ENCODE measurements around the gene RNASE1.
A peak's percentile ranks its signal among the peaks of the same experiment; 100 is the strongest.

Gene RNASE1

DNA sequence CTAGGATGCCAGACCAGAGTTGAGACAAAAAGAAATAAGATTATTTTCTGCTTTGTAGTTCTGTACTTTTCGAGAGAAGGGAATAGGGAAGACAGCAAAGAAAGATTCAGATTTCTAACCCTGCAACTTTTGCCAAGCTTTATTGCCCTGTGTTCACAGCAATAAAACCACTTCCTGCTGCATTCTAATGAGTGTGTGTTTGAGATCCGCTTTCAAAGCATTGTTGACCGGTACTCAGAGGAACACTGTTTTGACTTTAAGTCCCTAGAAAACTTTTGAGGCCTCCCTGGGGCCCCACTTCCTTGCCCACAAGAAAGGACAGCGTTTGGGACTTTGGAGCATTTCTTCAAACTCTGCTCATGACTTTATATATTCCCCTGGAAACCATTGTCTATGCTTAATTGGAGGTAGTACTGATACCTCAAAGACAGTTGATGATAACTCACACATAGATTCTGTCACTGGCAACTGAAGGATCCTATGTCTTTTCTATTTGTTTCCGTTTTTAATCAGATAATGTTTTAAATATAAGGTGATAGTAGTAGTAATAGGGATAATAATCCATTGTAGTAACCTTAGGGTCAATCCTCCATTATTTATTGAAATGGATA, 20.3 kb downstream of the RNASE1 start:
- peaks cover 3% of the 10 kb centered on the region for H3K4me1 ChIP-seq (ENCODE audit: control insufficient read depth, insufficient read depth, low read length)
- ChIA-PET CTCF (interaction anchor here (1.2 to 1.4 kb wide), 2 partner anchors 11 to 73 kb away, joined by 3 to 4 read pairs; no protein-coding TSS in a partner anchor), POLR2A (no interaction called here)
- H3K4me3 ChIP-seq (ENCODE audit: low read depth, low read length) = no peak overlapping the region
- no peak overlapping the region for H3K27ac ChIP-seq (ENCODE audit: extremely low read depth, low read depth, low read length)
- H3K9me3 ChIP-seq (ENCODE audit: control insufficient read depth, insufficient read depth, low read depth, low read length) = no peaks in the 10 kb centered on the region
- no peaks in the 10 kb centered on the region for H3K36me3 ChIP-seq (ENCODE audit: control insufficient read depth in 2 of 2, insufficient read depth in 1 of 2, low read length in 2 of 2)
- TF ChIP-seq ZNF214 (tag by site-specific recombination; IDR thresholded peaks at IDR 0.05; ENCODE audit: borderline replicate concordance) = no peak
- no peak for TF ChIP-seq ZBTB7A (tag by site-specific recombination; IDR thresholded peaks at IDR 0.05; ENCODE audit: low read depth)
- TF ChIP-seq TRIM28 (IDR thresholded peaks at IDR 0.05; ENCODE audit: borderline replicate concordance, low read length) = 0 out of 2 replicates have a peak, but pooled peaks have one; percentile 63
- TF ChIP-seq, protein P1, sequence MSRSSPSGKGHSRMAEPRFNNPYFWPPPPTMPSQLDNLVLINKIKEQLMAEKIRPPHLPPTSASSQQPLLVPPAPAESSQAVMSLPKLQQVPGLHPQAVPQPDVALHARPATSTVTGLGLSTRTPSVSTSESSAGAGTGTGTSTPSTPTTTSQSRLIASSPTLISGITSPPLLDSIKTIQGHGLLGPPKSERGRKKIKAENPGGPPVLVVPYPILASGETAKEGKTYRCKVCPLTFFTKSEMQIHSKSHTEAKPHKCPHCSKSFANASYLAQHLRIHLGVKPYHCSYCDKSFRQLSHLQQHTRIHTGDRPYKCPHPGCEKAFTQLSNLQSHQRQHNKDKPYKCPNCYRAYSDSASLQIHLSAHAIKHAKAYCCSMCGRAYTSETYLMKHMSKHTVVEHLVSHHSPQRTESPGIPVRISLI (tag by site-specific recombination; IDR thresholded peaks at IDR 0.05) = no peak
- no peak for TF ChIP-seq ZBTB48 (tag by site-specific recombination; IDR thresholded peaks at IDR 0.05)
- TF ChIP-seq ZNF18 (tag by site-specific recombination; IDR thresholded peaks at IDR 0.05) = no peak
- no peak for TF ChIP-seq KLF8 (tag by site-specific recombination; IDR thresholded peaks at IDR 0.05)
- TF ChIP-seq ZBTB44 (tag by site-specific recombination; IDR thresholded peaks at IDR 0.05) = peak; percentile 55; the same call in 1 of the 2 replicates
- no peak for TF ChIP-seq ZFP69B (tag by site-specific recombination; IDR thresholded peaks at IDR 0.05)
- TF ChIP-seq, protein P2, sequence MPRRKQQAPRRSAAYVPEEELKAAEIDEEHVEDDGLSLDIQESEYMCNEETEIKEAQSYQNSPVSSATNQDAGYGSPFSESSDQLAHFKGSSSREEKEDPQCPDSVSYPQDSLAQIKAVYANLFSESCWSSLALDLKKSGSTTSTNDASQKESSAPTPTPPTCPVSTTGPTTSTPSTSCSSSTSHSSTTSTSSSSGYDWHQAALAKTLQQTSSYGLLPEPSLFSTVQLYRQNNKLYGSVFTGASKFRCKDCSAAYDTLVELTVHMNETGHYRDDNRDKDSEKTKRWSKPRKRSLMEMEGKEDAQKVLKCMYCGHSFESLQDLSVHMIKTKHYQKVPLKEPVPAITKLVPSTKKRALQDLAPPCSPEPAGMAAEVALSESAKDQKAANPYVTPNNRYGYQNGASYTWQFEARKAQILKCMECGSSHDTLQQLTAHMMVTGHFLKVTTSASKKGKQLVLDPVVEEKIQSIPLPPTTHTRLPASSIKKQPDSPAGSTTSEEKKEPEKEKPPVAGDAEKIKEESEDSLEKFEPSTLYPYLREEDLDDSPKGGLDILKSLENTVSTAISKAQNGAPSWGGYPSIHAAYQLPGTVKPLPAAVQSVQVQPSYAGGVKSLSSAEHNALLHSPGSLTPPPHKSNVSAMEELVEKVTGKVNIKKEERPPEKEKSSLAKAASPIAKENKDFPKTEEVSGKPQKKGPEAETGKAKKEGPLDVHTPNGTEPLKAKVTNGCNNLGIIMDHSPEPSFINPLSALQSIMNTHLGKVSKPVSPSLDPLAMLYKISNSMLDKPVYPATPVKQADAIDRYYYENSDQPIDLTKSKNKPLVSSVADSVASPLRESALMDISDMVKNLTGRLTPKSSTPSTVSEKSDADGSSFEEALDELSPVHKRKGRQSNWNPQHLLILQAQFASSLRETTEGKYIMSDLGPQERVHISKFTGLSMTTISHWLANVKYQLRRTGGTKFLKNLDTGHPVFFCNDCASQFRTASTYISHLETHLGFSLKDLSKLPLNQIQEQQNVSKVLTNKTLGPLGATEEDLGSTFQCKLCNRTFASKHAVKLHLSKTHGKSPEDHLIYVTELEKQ (tag by site-specific recombination; IDR thresholded peaks at IDR 0.05; ENCODE audit: borderline replicate concordance) = no peak
- no peak for TF ChIP-seq PRDM1 (tag by site-specific recombination; IDR thresholded peaks at IDR 0.05)
- no peak for TF ChIP-seq ZNF654 (tag by site-specific recombination; IDR thresholded peaks at IDR 0.05; ENCODE audit: low read depth)
- TF ChIP-seq, protein P3, sequence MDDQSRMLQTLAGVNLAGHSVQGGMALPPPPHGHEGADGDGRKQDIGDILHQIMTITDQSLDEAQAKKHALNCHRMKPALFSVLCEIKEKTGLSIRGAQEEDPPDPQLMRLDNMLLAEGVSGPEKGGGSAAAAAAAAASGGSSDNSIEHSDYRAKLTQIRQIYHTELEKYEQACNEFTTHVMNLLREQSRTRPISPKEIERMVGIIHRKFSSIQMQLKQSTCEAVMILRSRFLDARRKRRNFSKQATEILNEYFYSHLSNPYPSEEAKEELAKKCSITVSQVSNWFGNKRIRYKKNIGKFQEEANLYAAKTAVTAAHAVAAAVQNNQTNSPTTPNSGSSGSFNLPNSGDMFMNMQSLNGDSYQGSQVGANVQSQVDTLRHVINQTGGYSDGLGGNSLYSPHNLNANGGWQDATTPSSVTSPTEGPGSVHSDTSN (CRISPR knock-in tag; IDR thresholded peaks at IDR 0.05) = no peak
- TF ChIP-seq, protein P4, sequence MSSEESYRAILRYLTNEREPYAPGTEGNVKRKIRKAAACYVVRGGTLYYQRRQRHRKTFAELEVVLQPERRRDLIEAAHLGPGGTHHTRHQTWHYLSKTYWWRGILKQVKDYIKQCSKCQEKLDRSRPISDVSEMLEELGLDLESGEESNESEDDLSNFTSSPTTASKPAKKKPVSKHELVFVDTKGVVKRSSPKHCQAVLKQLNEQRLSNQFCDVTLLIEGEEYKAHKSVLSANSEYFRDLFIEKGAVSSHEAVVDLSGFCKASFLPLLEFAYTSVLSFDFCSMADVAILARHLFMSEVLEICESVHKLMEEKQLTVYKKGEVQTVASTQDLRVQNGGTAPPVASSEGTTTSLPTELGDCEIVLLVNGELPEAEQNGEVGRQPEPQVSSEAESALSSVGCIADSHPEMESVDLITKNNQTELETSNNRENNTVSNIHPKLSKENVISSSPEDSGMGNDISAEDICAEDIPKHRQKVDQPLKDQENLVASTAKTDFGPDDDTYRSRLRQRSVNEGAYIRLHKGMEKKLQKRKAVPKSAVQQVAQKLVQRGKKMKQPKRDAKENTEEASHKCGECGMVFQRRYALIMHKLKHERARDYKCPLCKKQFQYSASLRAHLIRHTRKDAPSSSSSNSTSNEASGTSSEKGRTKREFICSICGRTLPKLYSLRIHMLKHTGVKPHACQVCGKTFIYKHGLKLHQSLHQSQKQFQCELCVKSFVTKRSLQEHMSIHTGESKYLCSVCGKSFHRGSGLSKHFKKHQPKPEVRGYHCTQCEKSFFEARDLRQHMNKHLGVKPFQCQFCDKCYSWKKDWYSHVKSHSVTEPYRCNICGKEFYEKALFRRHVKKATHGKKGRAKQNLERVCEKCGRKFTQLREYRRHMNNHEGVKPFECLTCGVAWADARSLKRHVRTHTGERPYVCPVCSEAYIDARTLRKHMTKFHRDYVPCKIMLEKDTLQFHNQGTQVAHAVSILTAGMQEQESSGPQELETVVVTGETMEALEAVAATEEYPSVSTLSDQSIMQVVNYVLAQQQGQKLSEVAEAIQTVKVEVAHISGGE (tag by site-specific recombination; conservative IDR thresholded peaks at IDR 0.05; ENCODE audit: low read depth) = peak; percentile 42; the same call in 1 of the 2 replicates
- no peak for TF ChIP-seq ZBTB21 (tag by site-specific recombination; IDR thresholded peaks at IDR 0.05)

Measured in HEK293 (cell line).